Measurements from ENCODE around the gene CNTNAP5. TPM values are rescaled to one million over a fixed set of nuclear protein-coding genes. Genes with fewer than 3 reads are reported as not detected.

CNTNAP5 gene
- total and polyA plus RNA-seq, 2 of the 8 experiments (the other 6 are each of a cell fraction or from before 2014, with no cell fraction given), result 0.11 to 0.76 TPM

- Histone ChIP-seq H3K23ac (ENCODE audit: insufficient read length) (no peak overlapping the region), H3K18ac (ENCODE audit: extremely low read depth, low read length) (no peak overlapping the region), H4K8ac (ENCODE audit: extremely low read depth, insufficient read depth, low read length) (no peak overlapping the region; the same call in 1 of the 2 replicates), H3K14ac (ENCODE audit: insufficient read length) (no peak overlapping the region), H2AK5ac (ENCODE audit: low read depth, low read length) (no peak overlapping the region), H3K4me3 (ENCODE audit: extremely low read depth in 1 of 4, insufficient read depth in 2 of 4, low read depth in 3 of 4, low read length in 4 of 4) (no peak overlapping the region), H3K4me2 (ENCODE audit: insufficient read depth in 1 of 2, low read depth in 2 of 2, low read length in 2 of 2) (no peak overlapping the region), H2BK15ac (ENCODE audit: low read length) (no peak overlapping the region), H4K20me1 (replicated peaks in 1 of 2; ENCODE audit: control insufficient read depth in 1 of 2, insufficient read depth in 2 of 2, low read length in 2 of 2) (no peaks in the 10 kb centered on the region), H2BK5ac (ENCODE audit: low read depth, low read length) (no peak overlapping the region), H2BK12ac (ENCODE audit: low read depth, low read length) (no peak overlapping the region), H3K56ac (replicated peaks; ENCODE audit: insufficient read length, low read depth, low read length) (no peak overlapping the region), H3K4ac (replicated peaks; ENCODE audit: insufficient read length, low read depth, low read length) (no peak overlapping the region), H3K27me3 (replicated peaks in 1 of 4; ENCODE audit: control insufficient read depth in 3 of 4, extremely low read depth in 1 of 4, insufficient read depth in 3 of 4, low read length in 3 of 4) (no peaks in the 10 kb centered on the region), H2AFZ (ENCODE audit: low read length) (peak overlapping the region; percentile 32), H4K91ac (replicated peaks; ENCODE audit: insufficient read length, low read length) (no peak overlapping the region), H3K27ac (ENCODE audit: low read depth, low read length) (no peak overlapping the region), H3K36me3 (ENCODE audit: control insufficient read depth in 2 of 4, insufficient read depth in 4 of 4, low read length in 3 of 4) (no peaks in the 10 kb centered on the region), H2BK120ac (replicated peaks; ENCODE audit: low read depth, low read length) (no peak overlapping the region), H3K4me1 (replicated peaks in 1 of 4; ENCODE audit: control insufficient read depth in 3 of 4, insufficient read depth in 4 of 4, low read length in 3 of 4) (no peaks in the 10 kb centered on the region), H3K9me3 (ENCODE audit: insufficient read depth in 2 of 2, low read depth in 1 of 2, low read length in 1 of 2) (no peaks in the 10 kb centered on the region), H3K79me2 (ENCODE audit: control insufficient read depth in 1 of 2, insufficient read depth in 2 of 2, low read length in 2 of 2) (no peaks in the 10 kb centered on the region), H2BK20ac (ENCODE audit: low read length) (no peak overlapping the region), H3K9ac (replicated peaks in 1 of 4; ENCODE audit: extremely low read depth in 1 of 4, low read depth in 3 of 4, low read length in 3 of 4) (no peak overlapping the region), H3K79me1 (ENCODE audit: low read depth, low read length) (no peaks in the 10 kb centered on the region), H3K23me2 (ENCODE audit: low read depth, low read length) (no peaks in the 10 kb centered on the region), H4K5ac (ENCODE audit: insufficient read length, low read depth, low read length) (no peak overlapping the region)
- WGBS, 2 experiments (ENCODE audit: extremely low coverage in 1 of 2, insufficient coverage in 1 of 2, insufficient read length in 1 of 2, insufficient replicate concordance in 2 of 2, low coverage in 1 of 2, low lambda C conversion rate in 2 of 2, missing lambda C conversion rate in 1 of 2), result 89% methylated on average over 4 of the region's 4 CpGs; no CpG with 5 or more reads in 1 of the 2 experiments
- ChIA-PET POLR2A (ENCODE audit: partially characterized antibody) (no interaction called here), CTCF (ENCODE audit: partially characterized antibody) (interaction anchor here (1.2 kb wide), 1 partner anchor 12 kb away, joined by 3 read pairs; no protein-coding TSS in a partner anchor)
- FAIRE-seq (no peak), DNase-seq (ENCODE audit: low read depth in 1 of 2, low spot score in 2 of 2) (no peak)
- TF ChIP-seq BRCA1 (IDR thresholded peaks at IDR 0.05; ENCODE audit: low read depth, low read length) (no peak), SP1 (IDR thresholded peaks at IDR 0.05; ENCODE audit: low read depth, low read length) (no peak)
Observed at GRCh38 chr2:124961132-124961531, 936.0 kb downstream of the CNTNAP5 start.

Small RNAs within 50 kb of the gene (small RNA-seq; reads per million reads assigned to genes)
- gene AC019159.1 (ENCODE audit: insufficient read depth) (not detected), gene MTND5P22 (ENCODE audit: insufficient read depth) (not detected), gene RNA5SP102 (ENCODE audit: insufficient read depth) (not detected)

Data from H1 (cell line).